AG09319 (cell line): ENCODE data around the gene UBAP2.
"Not testable (repeated sequence)": the region's sequence is repeated elsewhere in the genome, so short reads cannot be mapped to it uniquely, and the experiment has no call there.

Source experiments
- DNase-seq: peaks from one replicate; pipeline ENCODE4 v3.0.0-alpha.2; 2010; ENCODE audit warnings: low read depth; ENCODE audit errors: extremely low read depth
- CTCF ChIP-seq: IDR thresholded peaks from 2 replicates; pipeline ENCODE4 v1.5.1; 2011; ENCODE audit warnings: low read depth, mild to moderate bottlenecking, inconsistent platforms, low read length, moderate library complexity

UBAP2 gene

DNA sequence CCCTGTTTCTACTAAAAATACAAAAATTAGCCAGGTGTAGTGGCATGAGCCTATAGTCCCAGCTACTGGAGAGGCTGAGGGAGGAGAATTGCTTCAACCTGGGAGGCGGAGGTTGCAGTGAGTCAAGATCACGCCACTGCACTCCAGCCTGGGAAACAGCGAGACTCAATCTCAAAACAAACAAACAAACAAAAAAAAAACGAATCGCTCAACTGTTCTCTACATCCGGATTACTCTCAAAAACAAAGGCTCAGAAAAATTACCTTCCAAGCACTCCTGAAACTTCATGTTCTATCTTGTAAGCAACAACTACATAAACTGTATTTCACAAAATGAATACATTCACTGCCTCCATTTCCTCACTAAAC, 14.0 kb downstream of the UBAP2 start:
- no peak for DNase-seq
- TF ChIP-seq CTCF = no peak

DNA sequence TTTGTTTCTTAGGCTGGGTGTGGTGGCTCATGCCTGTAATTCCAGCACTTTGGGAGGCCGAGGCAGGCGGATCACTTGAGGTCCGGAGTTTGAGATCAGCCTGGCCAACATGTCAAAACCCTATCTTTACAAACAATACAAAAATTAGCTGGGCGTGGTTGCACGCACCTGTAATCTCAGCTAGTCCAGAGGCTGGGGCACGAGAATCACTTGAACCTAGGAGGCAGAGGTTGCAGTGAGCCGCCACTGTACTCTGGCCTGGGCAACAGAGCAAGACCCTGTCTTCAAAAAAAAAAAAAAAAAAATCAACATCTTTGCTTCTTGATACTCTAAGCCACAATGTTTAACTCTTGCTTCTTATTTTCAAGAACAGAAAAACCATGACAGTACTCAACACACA, 16.1 kb downstream of the UBAP2 start:
- no peak for TF ChIP-seq CTCF
- DNase-seq = no peak

DNA sequence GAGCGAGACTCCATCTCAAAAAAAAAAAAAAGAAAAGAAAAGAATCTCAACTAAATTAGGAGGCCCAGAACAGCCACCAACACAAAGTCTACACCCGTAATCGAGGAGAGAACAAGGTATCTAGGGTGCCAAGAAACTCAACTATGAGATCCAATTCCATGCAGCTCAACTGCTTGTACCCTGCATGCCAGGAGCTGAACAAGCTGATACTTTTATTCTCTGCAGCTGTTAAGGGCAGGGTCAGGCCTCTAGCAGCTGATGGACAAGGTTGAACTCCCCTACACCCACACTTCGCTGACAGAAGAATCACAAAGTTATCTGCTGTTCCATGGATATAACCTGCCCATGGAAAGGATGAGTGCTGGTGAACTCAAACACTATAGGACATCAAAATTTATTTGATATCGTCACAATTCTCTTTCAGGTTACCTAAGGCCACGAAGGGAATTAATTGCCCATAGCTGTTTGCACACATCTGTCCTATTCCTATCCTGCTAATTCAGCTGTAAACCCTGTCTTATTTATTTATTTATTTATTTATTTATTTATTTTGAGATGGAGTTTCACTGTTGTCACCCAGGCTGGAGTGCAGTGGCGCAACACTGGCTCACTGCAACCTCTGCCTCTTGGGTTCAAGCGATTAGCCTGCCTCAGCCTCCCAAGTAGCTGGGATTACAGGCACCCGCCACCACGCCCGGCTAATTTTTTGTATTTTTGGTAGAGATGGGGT, 20.7 kb downstream of the UBAP2 start:
- no peak for TF ChIP-seq CTCF
- no peak for DNase-seq

DNA sequence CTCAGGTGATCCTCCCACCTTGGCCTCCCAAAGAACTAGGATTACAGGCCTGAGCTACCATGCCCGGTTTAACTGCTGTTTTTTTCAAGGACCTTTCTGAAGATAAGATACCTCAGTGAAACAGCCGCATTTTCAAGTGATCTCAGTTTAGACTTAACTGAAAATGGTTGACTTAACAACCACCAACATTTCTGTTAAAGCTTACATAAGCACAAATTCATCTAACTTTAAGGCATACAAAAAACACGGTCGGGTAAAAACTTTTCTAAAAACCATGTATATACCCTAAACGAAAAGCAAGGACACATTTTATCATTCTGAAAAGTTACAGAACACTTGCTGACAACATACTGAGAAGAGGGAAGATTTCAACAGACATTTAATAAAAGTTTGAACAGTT, 22.9 kb downstream of the UBAP2 start:
- no peak for DNase-seq
- TF ChIP-seq CTCF = no peak

- DNase-seq = no peak
- TF ChIP-seq CTCF = no peak
Measured at GRCh38 chr9:34025062-34025461, 23.6 kb downstream of the UBAP2 start.

DNA sequence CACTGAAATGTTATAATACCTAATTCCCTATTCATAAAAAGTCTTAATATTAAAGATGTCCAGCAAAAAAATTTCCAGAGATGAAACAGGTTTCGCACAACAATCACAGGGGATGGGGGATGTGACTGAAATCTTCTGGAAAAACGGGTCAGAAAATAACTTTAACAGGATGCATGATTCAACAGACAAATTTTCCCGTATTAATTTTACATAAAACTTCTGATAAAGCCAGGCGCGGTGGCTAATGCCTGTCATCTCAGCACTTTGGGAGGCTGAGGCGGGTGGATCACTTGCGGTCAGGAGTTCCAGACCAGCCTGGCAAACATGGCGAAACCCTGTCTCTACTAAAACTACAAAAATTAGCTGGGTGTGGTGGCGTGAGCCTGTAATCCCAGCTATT, 24.2 kb downstream of the UBAP2 start:
- not testable (repeated sequence) for DNase-seq

DNA sequence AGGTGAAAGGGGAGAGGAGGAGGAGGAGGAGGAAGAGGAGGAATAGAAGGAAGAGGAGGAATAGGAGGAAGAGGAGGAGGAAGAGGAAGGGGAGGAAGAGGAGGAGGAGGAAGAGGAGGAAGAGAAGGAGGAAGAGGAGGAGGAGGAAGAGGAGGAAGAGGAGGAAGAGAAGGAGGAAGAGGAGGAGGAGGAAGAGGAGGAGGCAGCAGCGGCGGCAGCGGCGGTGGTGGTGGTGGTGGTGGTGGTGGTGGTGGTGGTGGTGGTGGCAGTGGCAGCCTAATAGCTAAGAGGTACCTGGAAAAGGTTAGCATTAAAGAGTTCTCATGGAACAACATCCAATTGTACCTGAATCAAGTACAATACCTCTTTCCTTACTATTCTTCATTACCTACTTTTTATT, 32.5 kb downstream of the UBAP2 start:
- TF ChIP-seq CTCF = no peak
- DNase-seq = no peak

DNA sequence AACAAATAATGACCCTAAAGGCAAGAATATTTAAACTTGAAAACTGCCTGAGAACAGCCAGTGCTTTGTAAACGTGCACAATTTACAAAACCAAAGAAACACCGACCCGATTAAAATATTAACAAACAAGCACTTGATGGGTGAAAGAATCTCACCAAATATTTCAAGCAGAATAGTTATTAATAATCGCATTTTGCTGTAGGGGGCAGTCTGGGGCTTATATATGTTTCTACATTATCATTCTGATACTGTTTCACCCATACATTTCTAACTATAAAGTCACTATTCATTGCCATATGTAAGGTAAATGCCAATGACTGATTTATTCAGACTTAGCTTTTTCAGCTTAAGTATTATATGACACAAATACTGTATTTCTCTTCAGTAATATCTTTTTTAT, 37.7 kb downstream of the UBAP2 start:
- peak; percentile 24 for TF ChIP-seq CTCF
- no peak for DNase-seq
